H1 (cell line): ENCODE results near the gene CACNG5.

ENCODE experiments used
- ATF3 ChIP-seq: IDR thresholded peaks from 2 replicates; pipeline ENCODE4 v1.6.1; 2011; ENCODE audit warnings: low read depth, mild to moderate bottlenecking, low read length; ENCODE audit not compliant: insufficient read depth
- NANOG ChIP-seq: IDR thresholded peaks from 2 replicates; pipeline ENCODE4 v1.6.1; 2011; ENCODE audit warnings: low read length, low read depth, mild to moderate bottlenecking, inconsistent platforms; ENCODE audit not compliant: insufficient read depth, poor library complexity, severe bottlenecking
- POLR2A ChIP-seq, 2 experiments: IDR thresholded peaks; 1 replicate in 1 of 2; 2 replicates in 1 of 2; pipeline ENCODE4 v1.6.1; 2011; ENCODE audit warnings: low read depth in 2 of 2, low read length in 2 of 2, mild to moderate bottlenecking in 2 of 2; ENCODE audit errors: control extremely low read depth in 1 of 2

DNA sequence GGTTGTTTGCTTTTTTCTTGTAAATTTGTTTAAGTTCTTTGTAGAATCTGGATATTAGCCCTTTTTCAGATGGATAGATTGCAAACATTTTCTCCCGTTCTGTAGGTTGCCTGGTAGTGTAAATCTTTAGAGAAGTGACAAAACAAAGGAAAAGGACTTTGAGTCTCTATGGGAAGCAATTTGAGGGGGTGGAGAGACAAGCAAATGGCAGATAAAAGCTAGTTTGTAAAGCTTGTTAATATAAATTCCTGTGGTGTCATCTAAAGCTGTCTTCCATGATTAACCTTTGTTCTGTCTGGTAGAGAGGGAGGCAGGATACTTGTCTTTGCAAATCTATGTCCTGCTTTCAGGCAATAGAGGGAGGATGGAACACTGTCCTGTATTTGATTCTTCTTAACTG lies 89.0 kb downstream of the CACNG5 start:
- TF ChIP-seq NANOG (no peak), POLR2A (IDR thresholded peaks at IDR 0.05; ENCODE audit: control extremely low read depth in 1 of 2, low read depth in 2 of 2, low read length in 2 of 2) (no peak), ATF3 (no peak)
